ENCODE results near the gene LSP1.

LSP1 gene

DNA sequence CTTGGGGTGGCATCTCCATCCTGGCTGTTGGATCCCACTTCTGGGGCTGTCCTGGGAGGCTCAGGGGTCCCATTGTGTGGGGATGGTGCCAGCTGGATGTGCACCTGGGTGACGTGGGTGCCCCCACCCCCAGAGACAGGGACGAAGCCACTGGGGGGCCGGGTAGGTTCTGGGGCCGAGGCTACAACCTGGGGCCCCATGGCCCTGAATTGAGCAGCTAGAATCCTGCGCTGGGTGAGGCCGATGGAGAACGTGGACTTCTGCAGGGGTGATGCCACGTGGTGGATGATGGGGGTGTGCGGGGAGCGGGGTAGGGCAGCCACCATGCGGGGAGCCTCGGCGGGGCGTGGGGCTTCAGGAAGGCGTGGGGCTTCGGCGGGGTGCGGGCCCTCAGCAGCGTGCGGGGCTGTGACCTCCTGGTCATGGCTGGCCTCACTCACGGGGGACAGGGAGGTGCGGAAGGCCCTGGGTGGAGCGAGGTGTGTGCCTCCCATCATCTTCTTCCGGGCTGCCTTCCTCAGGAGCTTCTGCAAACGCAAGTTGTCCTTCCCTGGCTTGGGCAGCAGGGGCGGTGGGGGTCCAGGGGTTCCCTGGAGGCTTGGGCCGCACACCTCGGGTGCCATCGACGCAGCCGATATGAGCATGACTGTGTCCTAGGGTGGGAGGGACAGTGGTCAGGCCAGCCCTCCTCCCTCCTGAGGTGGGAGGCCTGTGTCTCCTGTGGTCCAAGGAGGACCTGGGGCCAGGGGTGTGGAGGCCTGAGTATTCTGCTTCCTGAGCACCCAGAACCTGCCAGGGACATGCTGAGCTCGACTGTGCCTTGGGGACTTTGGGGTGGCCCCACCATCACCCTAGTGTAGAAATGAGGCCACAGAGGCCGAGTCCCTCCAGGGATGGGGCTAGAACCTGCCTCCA, 37.3 kb downstream of the LSP1 start:
- DNase-seq (ENCODE audit: low read depth), result no peak

DNA sequence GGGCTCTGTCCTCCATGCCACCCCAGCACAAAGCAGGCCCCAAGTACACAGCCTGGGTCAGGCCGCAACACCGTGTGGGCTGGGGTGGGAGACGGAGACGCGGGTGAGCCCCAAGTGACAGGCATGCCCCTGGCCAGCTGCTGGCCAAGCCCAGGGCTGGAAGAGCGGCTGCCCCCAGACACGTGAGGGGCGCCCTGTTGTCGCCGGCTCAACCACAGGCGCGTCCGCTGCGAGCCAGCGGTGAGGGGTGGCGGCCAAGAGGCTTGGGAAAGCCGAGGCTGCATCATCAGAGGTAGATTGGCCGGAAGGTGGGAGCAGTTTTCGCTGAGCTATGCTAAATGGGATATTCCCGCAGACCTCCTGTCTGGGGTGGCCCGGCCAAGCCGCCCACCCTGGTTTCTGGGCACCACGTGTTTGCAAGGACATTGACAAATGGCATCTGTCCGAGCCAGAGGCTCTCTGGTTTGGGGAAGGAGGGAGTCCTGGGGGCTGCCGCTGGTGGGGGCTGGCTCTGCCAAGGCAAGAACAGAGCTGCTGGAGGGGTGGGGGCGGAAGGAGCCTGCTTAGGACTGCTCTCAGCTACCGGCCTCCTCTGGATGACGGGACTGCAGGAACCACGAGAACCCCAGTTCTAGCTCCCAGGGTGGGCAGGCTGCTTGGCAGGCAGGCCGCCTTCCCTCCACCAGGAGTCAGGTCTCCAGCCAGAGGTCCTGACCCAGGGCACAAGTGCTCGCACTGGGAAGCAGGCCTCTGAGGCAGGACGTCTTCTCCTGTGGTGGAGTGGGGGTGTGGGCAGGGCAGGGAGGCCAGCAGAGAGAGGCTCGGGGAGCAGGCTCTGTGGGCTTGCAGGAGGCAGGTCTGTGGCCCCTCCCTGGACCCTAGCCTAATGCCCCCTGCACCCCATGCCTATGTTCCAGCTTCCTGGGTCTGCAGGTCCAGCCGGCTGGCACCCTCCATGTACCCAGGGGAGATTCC, 38.3 kb downstream of the LSP1 start:
- no peak for DNase-seq (ENCODE audit: low read depth)

DNA sequence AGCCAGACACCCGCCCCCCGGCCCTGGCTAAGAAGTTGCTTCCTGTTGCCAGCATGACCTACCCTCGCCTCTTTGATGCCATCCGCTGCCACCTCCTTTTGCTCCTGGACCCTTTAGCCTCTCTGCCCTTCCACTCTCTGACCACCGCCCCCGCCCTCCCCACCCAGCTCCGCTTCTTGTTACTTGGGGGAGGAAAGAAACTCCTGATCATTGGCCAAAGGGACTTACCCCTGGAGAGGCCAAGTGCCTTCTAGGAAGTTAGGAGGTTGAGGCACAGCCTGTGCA, 38.9 kb downstream of the LSP1 start, which contains the start of gene PRR33:
TSS of gene PRR33 (minus strand) at position 65 of the 285 bp plus-strand sequence. CDS start 1,311 bp downstream, outside the sequence.
- no peak for DNase-seq (ENCODE audit: low read depth)

DNA sequence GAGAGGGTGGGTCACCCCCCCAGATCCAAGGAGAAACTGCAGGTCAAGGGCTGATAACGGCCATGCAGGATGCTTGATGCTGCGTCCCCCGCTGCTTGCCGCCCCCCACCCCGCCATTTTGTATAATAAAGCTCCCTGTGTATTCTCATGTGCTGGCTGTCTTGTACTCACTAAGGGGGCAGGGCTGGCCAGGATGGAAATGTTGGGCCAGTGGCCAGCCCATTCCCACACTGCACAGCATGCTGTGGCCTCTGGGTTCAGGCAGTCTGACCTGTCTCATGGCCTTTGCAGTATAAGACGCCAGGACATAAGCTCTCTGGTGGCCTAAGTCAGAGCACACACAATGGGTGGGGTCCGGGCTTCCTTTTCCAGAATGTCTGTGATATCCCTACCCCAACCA, 39.2 kb downstream of the LSP1 start:
- no peak for DNase-seq (ENCODE audit: low read depth)

GRCh38 chr11:1892558-1892957, 39.7 kb downstream of the LSP1 start:
- no peak for DNase-seq (ENCODE audit: low read depth)

GRCh38 chr11:1893581-1894359, 40.9 kb downstream of the LSP1 start:
- DNase-seq (ENCODE audit: low read depth), result no peak

DNA sequence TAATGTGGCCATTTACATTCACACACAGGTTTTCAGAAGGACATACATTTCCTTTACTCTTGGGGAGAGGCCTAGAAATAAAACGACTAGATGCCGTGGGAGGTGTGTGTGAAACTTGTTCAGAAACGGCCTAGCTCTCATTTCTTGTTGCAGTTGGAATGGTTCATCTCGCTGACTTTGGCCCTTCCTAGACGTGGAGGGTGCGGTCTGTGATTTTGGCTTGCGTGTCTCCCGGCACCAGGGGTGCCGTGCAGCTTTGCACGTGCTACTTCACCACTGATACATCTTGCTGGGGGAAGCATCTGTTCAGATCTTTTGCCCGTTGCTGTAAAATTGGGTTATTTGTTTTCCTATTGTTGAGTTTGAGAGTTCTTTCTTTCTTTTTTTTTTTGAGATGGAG, 41.9 kb downstream of the LSP1 start:
- DNase-seq (ENCODE audit: low read depth), result no peak

- no peak for DNase-seq (ENCODE audit: low read depth)
These were observed 43.6 kb downstream of the LSP1 start for GRCh38 chr11:1896468-1896867.

DNA sequence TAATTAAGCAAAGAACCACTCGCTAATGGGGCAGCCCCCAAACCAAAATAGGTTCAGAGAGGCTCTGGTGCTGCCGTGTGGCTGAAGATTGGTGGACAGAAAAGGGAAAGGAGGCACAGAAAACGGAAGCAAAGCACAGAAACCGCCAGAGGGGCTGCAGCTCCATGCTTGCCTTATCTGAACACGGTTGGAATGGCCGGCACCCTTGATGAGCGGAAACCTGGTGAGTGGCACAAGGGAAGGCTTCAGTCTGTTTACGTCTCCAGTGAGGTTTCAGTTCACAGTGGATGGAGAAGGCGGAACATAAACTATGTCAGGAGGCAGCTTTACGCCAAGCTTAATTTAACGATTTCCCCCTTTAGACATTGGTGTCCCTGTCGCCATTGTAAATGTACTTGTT, 44.0 kb downstream of the LSP1 start:
- no peak for DNase-seq (ENCODE audit: low read depth)

GRCh38 chr11:1899090-1899489, 46.2 kb downstream of the LSP1 start:
- DNase-seq (ENCODE audit: low read depth), result no peak

- no peak for DNase-seq (ENCODE audit: low read depth)
These were observed 46.8 kb downstream of the LSP1 start for GRCh38 chr11:1899686-1900085.

DNA sequence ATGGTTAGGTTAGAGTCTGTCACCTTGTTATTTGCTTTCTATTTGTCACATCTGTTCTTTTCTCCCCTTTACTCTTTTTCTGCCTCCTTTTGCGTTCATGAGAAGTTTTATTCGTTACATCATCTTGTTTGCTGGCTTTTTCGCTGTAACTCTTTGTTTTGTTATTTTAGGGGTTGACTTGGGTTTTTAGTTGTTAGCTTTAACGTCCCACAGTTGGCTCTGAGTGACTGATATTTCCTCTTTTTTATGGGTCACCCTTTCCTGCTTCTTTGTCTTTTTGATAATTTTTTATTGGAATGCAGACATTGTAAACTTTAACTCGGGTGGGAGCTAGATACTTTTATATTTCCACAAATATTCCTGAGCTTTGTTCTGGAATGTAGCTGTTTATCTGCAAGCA, 53.3 kb downstream of the LSP1 start:
- no peak for DNase-seq (ENCODE audit: low read depth)

DNA sequence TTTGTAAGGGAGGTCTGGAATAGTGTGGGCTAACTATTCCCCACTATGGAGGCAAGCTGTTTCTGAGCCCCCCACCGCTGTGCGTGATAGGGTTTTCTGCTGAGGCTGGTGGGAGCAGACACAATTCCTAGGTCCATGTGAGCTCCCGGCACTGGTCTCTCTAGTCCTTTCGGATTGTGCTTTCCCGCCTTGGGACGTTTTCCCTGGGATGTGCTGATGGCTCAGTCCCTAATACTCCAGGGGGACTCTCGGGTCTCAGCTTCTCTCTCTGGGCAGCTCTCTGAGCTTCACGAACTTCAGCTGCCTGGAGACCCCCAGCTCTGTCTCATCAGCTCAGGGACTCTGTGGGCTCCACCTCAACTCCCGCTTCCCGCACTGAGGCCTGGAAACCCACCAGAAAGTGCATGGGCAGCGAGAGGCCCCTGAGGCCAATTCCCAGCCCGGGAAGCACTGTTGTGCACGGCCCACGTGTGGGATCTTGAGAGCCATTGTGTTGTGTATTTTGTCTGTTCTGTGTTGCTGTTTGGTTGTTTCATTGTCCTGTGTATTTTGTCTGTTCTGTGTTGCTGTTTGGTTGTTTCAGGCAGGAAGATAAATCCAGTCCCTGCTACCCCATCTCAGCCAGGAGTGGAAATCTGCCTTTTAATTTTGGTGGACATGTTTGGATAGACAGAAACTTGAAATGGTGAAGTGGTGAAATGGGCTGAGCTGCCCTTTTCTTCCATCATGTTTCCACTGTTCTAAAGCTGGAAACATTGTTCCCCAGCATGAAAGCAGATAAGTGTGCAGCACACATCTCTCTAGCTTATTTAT, 53.9 kb downstream of the LSP1 start:
- no peak for DNase-seq (ENCODE audit: low read depth)

DNA sequence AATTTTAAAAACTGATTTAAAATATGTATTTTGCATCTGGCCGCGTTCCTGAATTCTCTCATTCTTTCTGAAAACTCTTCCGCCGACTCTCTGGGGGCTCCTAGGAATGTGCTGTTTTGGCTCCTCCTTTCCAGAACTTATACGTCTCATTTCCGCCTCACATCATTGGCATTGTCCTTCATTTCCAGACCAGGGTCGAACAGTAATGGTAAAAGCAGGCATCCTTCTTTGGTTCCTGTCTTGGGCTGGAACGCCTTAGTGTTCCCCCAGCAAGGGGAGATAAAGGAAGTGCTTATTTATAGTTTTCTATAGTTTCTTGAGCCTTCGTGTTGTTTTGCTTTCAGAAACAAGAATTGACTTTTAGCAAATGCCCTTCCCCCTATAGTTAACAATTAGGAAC, 55.7 kb downstream of the LSP1 start:
- no peak for DNase-seq (ENCODE audit: low read depth)

DNA sequence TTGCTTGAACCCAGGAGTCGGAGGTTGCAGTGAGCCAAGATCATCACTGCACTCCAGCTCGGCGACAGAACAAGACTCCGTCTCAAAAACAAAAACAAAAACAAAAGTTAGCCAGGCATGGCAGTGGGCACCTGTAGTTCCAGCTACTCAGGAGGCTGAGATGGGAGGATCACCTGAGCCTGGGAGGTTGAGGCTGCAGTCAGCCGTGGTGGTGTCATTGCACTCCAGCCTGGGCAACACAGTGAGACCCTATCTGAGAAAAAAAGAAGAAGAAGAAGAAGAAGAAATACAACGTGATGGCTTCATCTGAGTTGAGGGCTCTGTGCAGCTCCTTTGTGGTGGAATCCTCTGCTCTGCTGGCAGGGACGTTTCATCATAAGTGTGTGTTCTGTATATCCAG, 56.6 kb downstream of the LSP1 start:
- no peak for DNase-seq (ENCODE audit: low read depth)

DNA sequence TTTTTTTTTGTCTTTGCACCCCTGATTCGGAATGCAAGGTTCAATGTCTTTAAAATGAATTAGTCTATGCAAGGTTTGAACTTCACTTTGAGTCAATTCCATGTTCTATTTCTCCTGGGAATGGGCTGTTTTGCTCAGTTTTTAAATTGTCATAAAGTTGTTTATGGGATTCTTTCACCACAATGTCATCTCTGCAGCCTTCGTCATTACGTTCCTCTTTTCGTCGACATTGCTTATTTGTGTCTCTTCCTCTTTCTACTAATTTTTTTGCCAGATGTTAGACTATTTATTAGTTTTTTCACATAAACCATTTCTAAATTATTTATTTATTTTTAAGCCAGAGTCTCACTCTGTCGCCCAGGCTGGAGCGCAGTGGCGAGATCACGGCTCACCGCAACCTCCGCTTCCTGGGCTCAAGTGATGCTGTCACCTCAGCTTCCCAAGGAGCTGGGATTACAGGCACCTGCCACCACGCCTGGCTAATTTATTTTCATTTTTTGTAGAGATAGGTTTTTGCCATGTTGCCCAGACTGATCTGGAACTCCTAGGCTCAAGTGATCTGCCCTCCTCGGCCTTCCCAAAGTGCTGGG, 59.5 kb downstream of the LSP1 start:
- DNase-seq (ENCODE audit: low read depth), result no peak

DNA sequence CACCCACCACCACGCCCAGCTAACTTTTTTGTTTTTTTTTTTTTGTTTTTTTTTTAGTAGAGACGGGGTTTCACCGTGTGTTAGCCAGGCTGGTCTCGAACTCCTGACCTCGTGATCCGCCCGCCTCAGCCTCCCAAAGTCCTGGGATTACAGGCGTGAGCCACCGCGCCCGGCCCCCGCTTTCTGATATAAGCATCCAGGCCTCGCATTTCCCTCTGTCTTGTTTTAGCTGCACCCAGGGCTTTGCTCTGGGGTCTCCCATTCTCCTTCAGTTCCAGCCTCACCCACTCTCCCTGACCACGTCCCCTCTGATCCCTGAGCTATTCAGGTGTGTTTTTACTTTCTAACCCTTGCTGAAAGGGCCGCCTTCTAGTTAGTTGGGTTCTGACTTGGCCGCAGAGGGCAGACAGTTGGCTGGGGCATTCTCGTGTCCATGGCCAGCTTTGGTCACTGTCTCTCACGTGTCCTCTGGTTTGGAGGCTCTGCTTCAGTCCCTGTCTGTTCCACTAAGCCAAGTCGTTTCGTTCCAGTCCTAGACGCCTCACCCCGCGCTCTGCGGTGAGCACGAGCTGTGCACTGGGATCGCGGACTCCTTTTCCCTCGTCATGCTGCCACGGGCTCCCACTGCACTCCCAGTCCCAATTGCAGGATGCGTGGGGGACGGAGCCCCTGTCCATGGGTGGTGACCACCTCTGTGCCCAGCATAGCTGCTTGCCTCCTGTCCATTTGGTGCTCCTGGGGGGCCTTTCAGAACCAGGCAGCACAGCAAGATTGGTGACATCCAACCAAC, 60.6 kb downstream of the LSP1 start:
- no peak for DNase-seq (ENCODE audit: low read depth)

DNA sequence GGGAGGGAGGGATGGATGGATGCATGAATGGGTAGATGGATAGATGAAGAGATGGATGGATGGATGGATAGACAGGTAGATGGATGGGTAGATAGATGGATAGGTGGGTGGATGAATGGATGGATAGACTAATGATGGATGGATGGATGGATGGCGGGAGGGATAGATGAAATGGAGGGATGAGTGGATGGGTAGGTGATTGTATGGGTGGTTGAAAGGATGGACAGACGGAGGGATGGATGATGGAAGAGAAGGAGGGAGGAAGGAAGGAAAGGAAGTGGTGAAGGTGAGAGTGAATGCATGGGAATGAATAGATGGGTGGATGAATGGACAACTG, 62.9 kb downstream of the LSP1 start:
- DNase-seq (ENCODE audit: low read depth), result no peak

DNA sequence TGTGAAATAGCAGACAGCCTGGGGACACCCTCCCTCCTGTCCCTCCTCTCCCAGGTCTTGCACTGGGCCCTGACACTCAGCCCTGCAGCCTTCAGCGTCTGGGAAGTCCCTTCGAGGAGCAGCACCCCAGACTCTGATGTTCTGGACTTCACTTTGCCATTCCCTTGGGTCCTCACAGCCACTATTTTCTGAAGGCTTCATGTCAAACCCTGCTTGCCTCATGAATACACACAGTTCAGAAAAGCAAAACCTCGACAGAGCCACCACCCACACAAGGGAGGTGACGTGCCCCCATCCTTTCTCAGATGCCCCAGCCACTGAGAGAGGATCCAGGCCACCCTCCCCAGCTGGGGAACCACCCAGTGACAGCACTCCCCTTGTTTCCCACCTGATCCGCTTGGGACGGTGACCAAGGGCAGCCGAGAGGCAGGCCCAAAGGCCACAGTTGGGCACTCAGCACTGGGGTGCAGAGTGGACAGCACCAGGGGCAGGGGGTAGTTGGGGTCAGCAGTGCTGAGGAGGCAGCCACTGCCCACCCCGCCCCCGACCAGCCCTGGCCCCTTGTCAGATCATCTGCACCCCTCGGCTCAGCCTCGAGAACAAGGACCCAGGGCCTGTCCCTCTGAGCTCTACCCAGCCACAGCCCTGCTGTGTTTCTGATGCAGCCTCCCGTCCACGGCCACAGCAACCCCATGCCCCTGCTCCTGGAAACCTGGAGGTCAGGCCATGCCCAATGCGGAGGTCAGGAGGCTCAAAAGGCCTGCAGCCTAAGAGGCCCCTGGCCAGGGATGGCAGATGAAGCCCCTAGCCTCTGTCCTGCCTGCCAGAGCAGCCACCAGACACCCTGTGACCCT, 63.5 kb downstream of the LSP1 start:
- DNase-seq (ENCODE audit: low read depth), result no peak

Data from activated T-cell treated with anti-CD3 and anti-CD28 coated beads for 48 hours (primary cell).